ENCODE data around the gene EIF2S1. TPM values are rescaled to one million over a fixed set of nuclear protein-coding genes. Genes with fewer than 3 reads are reported as not detected.
A peak's percentile ranks its signal among the peaks of the same experiment; 100 is the strongest.

The EIF2S1 gene
- total RNA-seq, 1 donor: 139 TPM

- peak overlapping the region; percentile 92 for H3K4me3 ChIP-seq (ENCODE audit: low read depth, low read length)
- DNase-seq (ENCODE audit: low read depth): no peak
- no peak for TF ChIP-seq CTCF (IDR thresholded peaks at IDR 0.05; ENCODE audit: insufficient read depth, low read length)
Observed at GRCh38 chr14:67357969-67358354, 2.2 kb upstream of the EIF2S1 start.

- TF ChIP-seq CTCF (IDR thresholded peaks at IDR 0.05; ENCODE audit: insufficient read depth, low read length): no peak
Observed at GRCh38 chr14:67358924-67359774, 979 bp upstream of the EIF2S1 start.

GRCh38 chr14:67360470-67361206 is 510 bp downstream of the EIF2S1 start:
- no peak for DNase-seq (ENCODE audit: low read depth)
- H3K4me3 ChIP-seq (ENCODE audit: low read depth, low read length): peak overlapping the region; percentile 95
- TF ChIP-seq CTCF (IDR thresholded peaks at IDR 0.05; ENCODE audit: insufficient read depth, low read length): no peak

More at GRCh38 chr14:67358924-67359774, 979 bp upstream of the EIF2S1 start:
- peak overlapping the region; percentile 92 for H3K4me3 ChIP-seq (ENCODE audit: low read depth, low read length)
- DNase-seq (ENCODE audit: low read depth): peak; percentile 63

GRCh38 chr14:67365476-67365875 is 5.3 kb downstream of the EIF2S1 start:
- TF ChIP-seq CTCF (IDR thresholded peaks at IDR 0.05; ENCODE audit: insufficient read depth, low read length): no peak
- DNase-seq (ENCODE audit: low read depth): no peak
- no peak overlapping the region for H3K4me3 ChIP-seq (ENCODE audit: low read depth, low read length)

GRCh38 chr14:67370830-67371229 is 10.7 kb downstream of the EIF2S1 start:
- no peak for TF ChIP-seq CTCF (IDR thresholded peaks at IDR 0.05; ENCODE audit: insufficient read depth, low read length)
- no peak for DNase-seq (ENCODE audit: low read depth)
- no peak overlapping the region for H3K4me3 ChIP-seq (ENCODE audit: low read depth, low read length)

- TF ChIP-seq CTCF (IDR thresholded peaks at IDR 0.05; ENCODE audit: insufficient read depth, low read length): no peak
- DNase-seq (ENCODE audit: low read depth): no peak
- no peak overlapping the region for H3K4me3 ChIP-seq (ENCODE audit: low read depth, low read length)
Observed at GRCh38 chr14:67371247-67372148, 11.4 kb downstream of the EIF2S1 start.
